Stimulated activated CD4-positive, alpha-beta T cell treated with anti-CD3 and anti-CD28 coated beads, TNF-alpha, amount 100 ng/mL, for 1 hour (primary cell): ENCODE measurements around the gene NOCT.
"Not testable (repeated sequence)": the region's sequence is repeated elsewhere in the genome, so short reads cannot be mapped to it uniquely, and the experiment has no call there.

Source experiments
- DNase-seq, 3 donors: peaks; one replicate each; pipeline ENCODE4 v3.0.0-alpha.2; 2020; ENCODE audit warnings: low read depth in 3 of 3, low spot score in 1 of 3

Gene NOCT

GRCh38 chr4:139009702-139010101, 5.9 kb upstream of the NOCT start:
- DNase-seq, result no peak

- no peak for DNase-seq
These were observed 4.2 kb upstream of the NOCT start for GRCh38 chr4:139011225-139011950.

GRCh38 chr4:139014371-139015268, 961 bp upstream of the NOCT start:
- no peak for DNase-seq

- DNase-seq, result peak in 2 of 3 donors; percentile 13 to 34
These were observed 429 bp downstream of the NOCT start for GRCh38 chr4:139015948-139016471.

GRCh38 chr4:139017861-139018260, 2.3 kb downstream of the NOCT start:
- DNase-seq, result no peak

GRCh38 chr4:139018501-139018900, 2.9 kb downstream of the NOCT start:
- DNase-seq, result no peak

- no peak for DNase-seq
These were observed 3.6 kb downstream of the NOCT start for GRCh38 chr4:139018971-139019758.

- DNase-seq, result no peak
These were observed 4.8 kb downstream of the NOCT start for GRCh38 chr4:139020384-139020783.

GRCh38 chr4:139021071-139021470, 5.5 kb downstream of the NOCT start:
- not testable (repeated sequence) for DNase-seq

- DNase-seq, result no peak
These were observed 7.3 kb downstream of the NOCT start for GRCh38 chr4:139022835-139023234.

- no peak for DNase-seq
These were observed 9.1 kb downstream of the NOCT start for GRCh38 chr4:139024686-139025085.

GRCh38 chr4:139025841-139026240, 10.3 kb downstream of the NOCT start:
- DNase-seq, result no peak

GRCh38 chr4:139027776-139028175, 12.2 kb downstream of the NOCT start:
- no peak for DNase-seq

- no peak for DNase-seq
These were observed 12.6 kb downstream of the NOCT start for GRCh38 chr4:139028191-139028661.

- DNase-seq, result not testable (repeated sequence)
These were observed 14.3 kb downstream of the NOCT start for GRCh38 chr4:139029866-139030363.

GRCh38 chr4:139030614-139031235, 15.1 kb downstream of the NOCT start:
- DNase-seq, result peak; percentile 42 to 56 (median 43)

GRCh38 chr4:139035650-139036049, 20.1 kb downstream of the NOCT start:
- no peak for DNase-seq

- DNase-seq, result no peak
These were observed 21.3 kb downstream of the NOCT start for GRCh38 chr4:139036885-139037284.

GRCh38 chr4:139038874-139039443, 23.4 kb downstream of the NOCT start:
- DNase-seq, result no peak

- DNase-seq, result no peak
These were observed 27.4 kb downstream of the NOCT start for GRCh38 chr4:139042981-139043460.
